Measurements from ENCODE around the gene CNGA1.
"Not testable (repeated sequence)": the region's sequence is repeated elsewhere in the genome, so short reads cannot be mapped to it uniquely, and the experiment has no call there.

Gene CNGA1

DNA sequence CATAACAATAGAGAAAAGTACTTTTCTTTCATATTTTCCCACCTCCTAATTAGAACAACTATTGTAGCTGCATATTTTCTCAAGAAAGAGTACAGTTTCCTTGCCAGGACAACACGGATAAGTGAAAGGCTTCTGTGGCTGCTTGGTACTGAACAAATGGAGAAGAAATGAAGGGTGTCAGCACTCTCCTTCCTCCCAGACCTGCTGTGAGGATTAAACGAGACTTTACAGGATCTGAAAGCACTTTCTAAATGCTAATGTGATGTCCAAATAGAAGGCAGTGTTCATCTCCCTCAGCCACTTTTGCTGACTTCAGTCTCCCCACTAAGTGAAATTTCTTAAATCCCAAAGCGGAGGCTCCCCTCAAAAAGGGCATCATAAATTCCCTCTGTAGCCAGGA, 14.0 kb upstream of the CNGA1 start:
- DNase-seq (ENCODE audit: low read depth, low spot score): no peak

DNA sequence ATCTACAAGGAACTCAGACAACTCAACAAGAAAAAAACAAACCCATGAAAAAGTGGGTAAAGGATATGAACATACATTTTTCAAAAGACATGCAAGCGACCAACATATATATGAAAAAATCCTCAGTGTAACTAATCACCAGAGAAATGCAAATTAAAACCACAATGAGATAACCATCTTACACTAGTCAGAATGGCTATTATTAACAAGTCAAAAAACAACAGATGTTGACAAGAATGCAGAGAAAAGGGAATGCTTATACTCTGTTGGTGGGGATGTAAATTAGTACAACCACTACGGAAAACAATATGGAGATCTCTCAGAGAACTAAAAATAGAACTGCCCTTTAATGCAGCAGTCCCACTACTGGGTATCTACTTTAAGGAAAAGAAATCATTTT, 12.2 kb upstream of the CNGA1 start:
- no peak for DNase-seq (ENCODE audit: low read depth, low spot score)

DNA sequence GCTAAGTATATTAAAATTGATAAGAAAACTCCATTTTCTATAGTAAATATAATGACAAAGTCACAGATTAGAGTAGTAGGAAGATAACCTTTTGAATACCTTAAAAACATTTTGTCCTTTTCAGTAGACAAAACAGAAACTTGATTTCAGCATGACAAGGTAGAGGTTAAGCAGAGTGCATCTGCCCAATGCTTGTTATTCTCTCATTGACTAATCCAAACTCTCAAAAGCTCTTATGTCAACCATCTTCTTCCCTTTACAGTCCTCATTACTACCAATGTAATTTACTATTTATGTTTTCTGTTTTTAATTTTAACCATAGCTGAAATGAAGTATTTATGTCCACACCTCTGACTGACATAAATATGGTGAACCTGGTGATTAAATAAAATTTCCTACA, 11.2 kb upstream of the CNGA1 start:
- DNase-seq (ENCODE audit: low read depth, low spot score): no peak

DNA sequence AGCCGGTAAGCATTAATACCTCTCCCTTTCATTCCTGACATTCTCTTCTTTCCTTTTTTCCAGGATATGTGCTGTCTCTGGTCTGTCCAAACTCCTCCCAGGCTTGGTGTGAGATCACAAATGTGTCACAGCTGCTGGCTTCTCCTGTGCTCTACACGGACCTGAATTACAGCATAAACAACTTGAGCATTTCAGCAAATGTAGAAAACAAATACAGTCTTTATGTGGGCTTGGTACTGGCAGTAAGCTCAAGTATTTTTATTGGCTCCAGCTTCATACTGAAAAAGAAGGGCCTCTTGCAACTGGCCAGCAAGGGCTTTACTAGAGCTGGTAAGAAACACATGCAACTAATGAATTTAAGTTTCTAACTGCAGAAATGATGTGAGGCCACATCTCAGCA, 8.5 kb upstream of the CNGA1 start:
- no peak for DNase-seq (ENCODE audit: low read depth, low spot score)

DNA sequence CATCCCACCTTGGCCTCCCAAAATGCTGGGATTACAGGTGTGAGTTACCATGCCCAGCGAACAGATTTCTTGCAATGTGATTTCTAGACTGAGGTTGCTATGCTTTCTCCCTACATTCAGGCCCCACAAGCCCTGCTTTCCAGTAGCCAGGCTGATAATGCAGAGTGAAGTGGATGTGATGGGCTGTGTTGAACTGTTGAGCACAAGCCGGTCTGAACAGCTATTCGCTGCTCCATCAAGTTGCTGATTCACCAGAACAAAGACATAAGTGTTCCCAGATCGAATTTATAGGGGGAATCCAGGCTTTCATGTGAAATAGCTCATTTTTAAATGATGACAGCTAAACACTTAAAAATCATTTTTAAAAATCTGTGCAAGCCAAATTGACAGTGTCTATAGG, 8.0 kb upstream of the CNGA1 start:
- no peak for DNase-seq (ENCODE audit: low read depth, low spot score)

DNA sequence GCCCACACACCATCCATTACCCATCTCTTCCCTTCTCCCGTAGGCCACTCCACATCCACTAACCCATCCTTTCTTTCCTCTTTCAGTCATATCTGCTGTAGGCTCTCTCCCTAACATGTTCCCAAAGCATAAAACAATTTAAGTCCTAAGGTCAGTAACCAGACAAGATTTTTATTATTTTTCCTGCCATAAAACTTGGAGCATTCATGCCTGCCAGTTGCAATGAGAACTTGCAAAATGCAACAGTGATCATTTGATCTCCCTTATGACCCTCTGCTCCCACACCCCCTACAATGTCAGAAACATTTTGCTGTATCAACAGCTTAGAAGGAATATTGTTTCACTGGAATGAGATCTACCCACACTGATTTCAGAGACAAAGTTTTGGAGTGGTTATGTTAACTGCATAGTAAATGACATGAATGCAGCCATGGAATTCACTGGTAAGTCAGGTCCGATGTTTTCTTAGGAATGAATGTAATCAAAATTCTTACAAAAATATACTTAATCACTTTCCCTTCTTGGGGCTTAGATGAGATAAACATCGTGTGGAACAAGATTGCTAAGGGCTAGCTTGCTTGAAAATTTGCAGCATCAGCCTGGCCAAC, 5.8 kb upstream of the CNGA1 start:
- no peak for DNase-seq (ENCODE audit: low read depth, low spot score)

DNA sequence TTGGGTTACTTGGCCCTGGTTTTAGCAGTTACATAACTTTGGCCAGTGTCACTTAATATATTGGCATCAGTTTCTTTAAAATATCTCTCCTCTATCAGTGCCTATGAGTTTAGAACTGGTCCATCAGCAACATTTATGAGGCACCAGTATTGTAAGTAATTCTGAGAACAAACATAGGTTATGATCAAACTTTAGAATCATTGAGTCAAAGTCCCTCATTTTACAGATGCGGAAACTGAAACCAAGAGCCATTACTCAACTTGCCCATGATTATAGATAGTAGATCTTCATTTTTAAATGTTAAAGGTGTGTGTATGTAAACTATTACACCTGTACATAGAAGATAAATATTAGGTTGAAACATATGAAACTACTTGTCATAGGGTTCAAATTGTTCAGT, 4.6 kb upstream of the CNGA1 start:
- DNase-seq (ENCODE audit: low read depth, low spot score): no peak

DNA sequence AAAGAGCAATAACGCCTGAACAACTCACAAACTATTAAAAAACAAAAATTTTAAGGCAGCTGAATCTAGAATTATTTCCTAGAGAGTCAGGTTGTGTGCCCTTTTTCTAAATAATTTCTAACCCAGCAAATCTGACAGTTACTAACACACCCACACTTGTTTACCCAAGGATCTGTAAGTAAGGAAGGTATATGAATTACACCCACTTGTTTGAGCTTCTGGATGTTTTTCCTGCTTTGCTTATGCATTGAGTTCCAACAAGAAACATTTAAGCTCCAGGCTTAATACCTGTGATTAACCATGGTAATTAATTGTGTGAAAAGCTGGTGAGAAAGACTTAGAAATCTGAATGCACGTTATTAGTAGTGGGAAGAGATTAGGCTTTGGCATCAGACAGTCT, 1.6 kb upstream of the CNGA1 start:
- DNase-seq (ENCODE audit: low read depth, low spot score): no peak

DNA sequence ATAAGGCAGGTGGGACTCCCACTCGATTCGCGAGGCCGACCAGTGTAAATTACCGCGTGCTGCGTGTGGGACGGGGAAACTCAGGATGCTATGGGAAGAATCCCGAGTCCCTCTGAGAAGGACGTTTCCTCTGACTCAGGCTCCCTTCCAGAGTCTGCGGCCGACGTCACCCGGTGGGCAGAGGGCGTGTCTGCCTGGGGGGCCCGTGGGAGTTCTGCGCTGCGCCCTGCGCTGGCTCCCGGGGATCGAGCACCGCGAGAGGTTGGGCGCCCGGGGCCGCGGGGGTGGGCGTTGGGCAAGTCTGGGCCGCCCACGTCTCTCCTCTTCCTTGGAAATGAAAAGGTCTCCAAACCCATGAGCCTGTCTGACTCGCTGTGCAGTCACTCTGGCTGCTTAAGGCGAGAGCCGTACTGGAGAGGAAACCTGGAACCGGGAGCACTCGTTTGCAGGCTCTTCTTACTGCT, 659 bp upstream of the CNGA1 start:
- no peak for DNase-seq (ENCODE audit: low read depth, low spot score)

DNA sequence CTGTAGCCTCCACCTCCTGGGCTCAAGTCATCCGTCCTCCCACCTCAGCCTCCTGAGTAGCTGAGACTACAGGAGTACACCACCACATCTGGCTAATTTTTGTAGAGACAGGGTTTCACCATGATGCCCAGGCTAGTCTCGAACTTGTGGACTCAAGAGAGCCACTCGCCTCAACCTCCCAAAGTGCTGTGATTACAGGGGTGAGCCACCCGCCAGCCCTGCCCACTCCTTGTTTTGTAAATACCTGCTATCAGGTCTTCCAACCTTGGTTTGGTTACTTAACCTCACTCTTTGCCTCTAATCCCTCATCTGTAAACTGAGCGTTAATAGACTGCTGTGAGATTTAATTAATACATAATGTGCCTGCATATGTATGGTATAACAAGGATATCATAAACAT, 803 bp downstream of the CNGA1 start:
- DNase-seq (ENCODE audit: low read depth, low spot score): no peak

DNA sequence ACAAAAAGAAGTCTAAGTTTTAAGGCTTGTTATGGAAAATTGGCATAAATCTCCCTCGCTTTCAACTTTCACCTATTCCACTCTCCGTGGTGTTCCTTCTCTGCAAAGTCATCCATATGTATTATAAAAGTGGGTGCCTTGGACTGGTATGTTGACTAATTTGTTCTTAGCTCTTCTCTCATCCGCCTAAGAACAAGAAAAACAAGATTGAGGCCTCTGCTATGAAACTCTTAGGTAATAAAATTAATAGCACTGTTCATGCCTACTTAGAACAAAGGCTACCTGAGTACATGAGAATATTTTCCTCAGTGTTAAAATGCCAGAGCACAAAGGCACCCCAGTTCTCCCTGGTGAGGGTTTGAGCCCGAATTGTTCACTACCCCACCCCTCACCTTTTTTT, 1.3 kb downstream of the CNGA1 start:
- no peak for DNase-seq (ENCODE audit: low read depth, low spot score)

DNA sequence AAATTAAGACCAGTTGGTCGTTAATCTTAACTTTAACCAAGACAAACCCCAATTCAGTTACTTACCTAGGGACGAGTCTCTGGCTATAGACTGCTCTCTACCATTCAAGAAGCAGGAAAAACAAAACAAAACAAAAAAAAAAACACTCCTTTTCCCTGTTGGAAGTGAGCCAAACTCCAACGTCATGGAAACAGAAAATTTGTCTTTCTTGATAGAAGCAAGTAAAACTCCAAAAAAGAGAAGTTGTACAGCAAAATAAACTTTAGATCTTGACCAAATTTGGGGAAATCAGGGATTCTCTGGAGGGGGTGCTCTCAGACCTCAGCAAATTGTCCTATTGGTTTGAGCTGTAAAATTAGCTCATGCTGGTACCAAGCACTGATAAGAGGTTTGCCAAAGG, 3.7 kb downstream of the CNGA1 start:
- DNase-seq (ENCODE audit: low read depth, low spot score): no peak

DNA sequence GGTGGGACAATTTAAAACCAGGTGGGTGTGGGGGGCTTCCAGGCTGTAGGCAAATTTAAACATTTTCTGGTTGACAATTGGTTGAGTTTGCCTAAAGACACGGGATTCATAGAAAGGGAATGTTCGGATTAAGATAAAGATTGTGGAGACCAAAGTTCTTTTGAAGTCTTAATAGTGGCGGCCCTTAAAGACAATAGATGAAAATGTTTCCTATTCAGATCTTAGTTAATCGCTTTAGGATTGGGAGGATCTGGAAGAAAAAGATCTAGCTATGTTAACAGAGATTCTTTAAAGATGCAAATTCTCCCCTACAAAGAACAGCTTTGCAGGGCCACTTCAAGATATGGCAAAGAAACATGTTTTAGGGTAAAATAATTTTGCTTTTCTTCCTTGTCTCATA, 4.8 kb downstream of the CNGA1 start:
- no peak for DNase-seq (ENCODE audit: low read depth, low spot score)

DNA sequence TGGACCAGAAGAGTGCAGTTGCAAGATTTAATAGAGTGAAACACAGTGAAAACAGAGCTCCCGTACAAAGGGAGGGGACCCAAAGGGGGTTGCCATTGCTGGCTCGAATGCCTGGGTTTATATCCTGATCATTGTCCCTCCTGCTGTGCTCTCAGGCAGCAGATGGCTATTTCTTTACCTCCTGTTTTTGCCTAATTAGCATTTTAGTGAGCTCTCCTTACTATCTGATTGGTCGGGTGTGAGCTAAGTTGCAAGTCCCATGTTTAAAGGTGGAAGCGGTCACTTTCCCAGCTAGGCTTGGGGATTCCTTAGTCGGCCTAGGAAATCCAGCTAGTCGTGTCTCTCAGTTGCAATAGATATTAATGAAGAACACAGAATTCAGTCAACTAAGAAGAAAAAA, 5.6 kb downstream of the CNGA1 start:
- not testable (repeated sequence) for DNase-seq (ENCODE audit: low read depth, low spot score)

DNA sequence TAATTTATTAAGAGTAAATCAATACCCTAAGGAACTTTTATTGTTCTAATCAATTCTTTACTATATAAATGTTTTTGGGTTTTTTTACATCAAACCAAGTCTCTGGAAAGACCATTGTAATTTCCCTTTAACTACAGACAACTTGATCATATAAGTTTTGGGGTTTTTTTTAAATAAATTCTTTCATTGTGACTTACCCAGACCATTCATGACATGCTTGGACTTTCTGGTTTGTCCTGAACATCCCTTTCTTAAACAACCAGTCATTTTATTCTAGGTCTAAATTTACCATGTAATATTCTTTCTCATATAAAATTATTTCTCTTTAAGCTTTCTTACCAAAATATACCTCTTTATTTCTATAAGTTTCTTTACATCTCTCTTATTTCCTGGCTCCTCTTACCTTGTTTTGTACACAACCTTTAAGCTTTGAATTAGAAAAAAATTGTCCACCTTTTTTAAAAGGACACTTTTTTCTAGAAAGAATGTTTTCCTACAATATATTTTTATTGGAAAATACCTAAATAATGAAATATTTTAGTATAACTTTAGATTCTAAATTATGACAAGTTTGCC, 8.4 kb downstream of the CNGA1 start:
- DNase-seq (ENCODE audit: low read depth, low spot score): no peak

DNA sequence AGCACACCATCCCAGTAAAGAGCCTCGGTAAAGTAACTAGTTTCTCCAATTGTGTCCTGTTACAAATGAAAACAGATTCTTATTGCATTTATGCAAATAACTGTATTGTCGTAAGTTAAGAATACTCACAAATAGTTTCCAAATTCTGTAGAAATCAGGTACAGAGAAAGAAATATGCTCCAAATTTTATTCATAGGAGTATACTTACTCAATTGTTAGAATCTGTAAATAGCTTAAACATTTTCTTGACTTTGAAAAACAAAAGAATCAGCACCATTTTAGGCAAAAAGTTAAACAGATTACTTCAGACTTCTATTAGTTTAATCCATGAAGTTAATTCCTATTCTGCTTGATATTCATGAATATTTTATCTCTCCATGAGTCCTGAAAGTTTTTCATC, 10.7 kb downstream of the CNGA1 start:
- DNase-seq (ENCODE audit: low read depth, low spot score): no peak

DNA sequence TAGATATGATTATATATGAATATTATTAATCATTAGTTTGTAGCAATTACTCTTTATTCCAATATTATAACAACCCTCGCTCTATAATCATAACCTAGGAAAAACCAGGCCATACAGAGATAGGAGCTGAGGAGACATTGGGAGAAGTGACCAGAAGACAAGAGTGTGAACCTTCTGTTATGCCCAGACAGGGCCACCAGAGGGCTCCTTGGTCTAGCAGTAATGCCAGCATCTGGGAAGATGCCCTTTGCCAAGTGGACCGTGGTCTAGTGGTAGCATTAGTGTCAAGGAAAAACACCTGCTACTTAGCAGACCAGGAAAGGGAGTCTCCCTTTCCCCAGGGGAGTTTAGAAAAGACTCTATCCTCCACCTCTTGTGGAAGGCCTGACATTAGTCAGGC, 12.9 kb downstream of the CNGA1 start:
- not testable (repeated sequence) for DNase-seq (ENCODE audit: low read depth, low spot score)

DNA sequence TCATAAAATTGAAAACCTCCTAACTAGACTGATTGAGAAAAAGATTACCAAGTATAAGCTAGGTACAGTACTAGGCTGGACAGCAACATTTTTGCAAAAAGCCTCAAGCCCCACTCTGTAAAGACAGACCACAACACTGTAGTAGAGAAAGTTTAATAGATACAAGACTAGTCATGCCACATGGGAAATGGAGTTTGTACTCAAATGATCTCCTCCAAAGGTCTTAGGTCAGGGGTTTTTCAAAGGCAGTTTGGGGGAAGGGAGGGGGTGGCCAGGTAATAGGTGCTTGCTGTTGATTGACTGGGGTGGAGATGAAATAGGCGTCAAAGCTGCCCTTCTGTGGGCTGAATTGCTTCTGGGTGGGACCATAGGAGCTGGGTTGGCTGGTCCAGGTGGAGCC, 14.2 kb downstream of the CNGA1 start:
- no peak for DNase-seq (ENCODE audit: low read depth, low spot score)

DNA sequence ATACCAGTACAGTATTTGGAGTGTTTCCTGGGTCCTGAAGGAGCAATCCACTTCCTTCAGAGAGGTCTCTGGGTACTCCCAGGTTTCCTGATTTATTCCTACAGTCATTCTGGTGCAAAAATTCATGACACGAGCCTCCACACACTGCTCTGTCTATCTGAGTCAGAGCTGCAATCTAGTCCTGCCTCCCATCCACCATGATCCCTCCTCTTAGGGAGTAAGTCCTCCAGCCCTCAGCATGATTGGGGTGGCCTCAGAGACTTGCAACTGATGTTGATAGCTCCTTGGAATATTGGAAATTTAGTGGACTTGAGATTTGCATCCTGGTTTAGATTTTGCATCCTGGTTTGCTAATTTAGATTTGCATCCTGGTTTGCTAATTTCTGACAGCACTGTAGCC, 20.5 kb downstream of the CNGA1 start:
- DNase-seq (ENCODE audit: low read depth, low spot score): no peak

DNA sequence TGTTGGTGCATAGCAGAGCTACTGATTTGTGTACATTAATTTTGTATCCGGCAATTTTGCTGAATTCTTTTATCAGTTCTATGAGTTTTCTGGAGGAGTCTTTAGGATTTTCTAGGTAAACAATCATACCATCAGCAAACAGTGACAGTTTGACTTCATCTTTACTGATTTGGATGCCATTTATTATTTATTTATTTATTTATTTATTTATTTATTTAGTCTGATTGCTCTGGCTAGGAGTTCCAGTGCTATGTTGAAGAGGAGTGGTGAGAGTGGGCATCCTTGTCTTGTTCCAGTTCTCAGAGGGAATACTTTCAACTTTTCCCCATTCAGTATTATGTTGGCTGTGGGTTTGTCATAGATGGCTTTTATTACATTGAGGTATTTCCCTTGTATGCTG, 24.0 kb downstream of the CNGA1 start:
- DNase-seq (ENCODE audit: low read depth, low spot score): not testable (repeated sequence)

DNA sequence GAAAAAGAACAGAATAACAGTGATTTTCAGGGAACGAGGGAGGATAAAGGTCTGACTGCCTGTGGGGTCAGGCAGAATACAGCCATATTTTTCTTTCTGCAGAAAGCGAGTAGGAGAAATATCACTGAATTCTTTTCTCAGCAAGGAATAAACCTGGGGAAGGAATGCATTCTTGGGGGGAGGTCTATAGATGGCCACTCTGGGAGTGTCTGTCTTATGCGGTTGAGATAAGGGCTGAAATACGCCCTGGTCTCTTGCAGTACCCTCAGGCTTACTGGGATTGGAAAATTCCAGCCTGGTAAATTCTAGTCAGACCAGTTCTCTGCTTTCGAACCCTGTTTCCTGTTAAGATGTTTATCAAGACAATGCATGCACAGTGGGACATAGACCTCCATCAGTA, 26.3 kb downstream of the CNGA1 start:
- no peak for DNase-seq (ENCODE audit: low read depth, low spot score)

DNA sequence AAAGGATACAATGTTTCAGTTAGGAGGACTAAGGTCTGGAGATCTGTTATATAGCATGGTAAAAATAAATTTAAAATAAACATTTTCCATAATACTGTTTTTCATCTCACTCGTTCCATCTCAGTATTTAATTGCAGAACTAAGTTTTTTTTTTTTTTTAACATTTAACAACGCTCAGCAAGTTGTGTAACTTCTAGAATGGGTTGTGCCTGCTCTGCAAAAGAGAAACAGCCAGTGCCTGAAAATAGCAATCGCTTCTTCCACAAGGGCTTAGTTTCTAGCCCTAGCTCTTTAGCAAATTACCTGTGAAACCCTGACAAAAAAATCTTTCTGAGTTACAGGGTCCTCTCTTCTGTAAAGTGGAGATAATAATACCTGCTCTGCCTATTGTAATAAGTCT, 41.9 kb downstream of the CNGA1 start:
- DNase-seq (ENCODE audit: low read depth, low spot score): no peak

DNA sequence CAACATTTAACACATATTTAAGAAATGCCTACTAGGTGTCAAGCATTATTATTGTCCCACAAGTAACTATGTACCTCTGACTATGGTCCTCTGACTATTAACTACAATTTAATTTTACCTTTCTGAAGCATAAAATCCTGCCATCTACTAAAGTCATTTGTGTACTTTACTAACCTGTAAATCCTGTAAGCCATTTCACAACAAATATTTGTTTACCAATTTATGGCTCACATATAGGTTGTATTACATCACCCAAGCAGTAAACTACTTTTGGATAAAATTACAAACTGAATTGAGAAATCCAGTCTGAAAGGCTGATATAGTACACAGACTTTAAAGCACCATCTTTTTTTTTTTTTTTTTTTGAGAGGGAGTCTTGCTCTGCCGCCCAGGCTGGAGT, 43.8 kb downstream of the CNGA1 start:
- no peak for DNase-seq (ENCODE audit: low read depth, low spot score)

DNA sequence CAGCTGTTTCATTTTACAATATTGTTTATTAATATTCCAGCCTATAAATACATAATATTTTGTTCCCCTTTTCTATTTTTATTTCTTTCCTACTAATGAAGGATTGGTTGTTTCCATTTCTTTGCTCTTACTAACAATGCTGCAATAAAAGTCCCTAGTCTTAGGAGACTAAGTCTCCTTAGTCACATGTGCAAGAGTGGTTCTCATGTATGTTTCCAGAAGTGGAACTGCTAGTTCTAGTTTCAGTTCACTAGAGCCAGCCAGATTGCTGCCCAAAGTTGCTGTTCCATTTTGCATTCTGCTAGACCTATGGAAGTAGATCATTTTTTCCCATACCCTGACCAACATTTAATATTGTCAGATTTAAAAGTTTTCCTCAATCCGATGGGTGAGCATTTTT, 44.3 kb downstream of the CNGA1 start:
- no peak for DNase-seq (ENCODE audit: low read depth, low spot score)

Data from iPS DF 19.7 (cell line).